ENCODE data around the gene ATP11A. TPM values are rescaled to one million over a fixed set of nuclear protein-coding genes. Genes with fewer than 3 reads are reported as not detected.
"Not testable (repeated sequence)": the region's sequence is repeated elsewhere in the genome, so short reads cannot be mapped to it uniquely, and the experiment has no call there.

ATP11A gene
- total RNA-seq, 3 donors from 2014 or later = 22.1 to 27.2 (median 26.8) TPM

DNA sequence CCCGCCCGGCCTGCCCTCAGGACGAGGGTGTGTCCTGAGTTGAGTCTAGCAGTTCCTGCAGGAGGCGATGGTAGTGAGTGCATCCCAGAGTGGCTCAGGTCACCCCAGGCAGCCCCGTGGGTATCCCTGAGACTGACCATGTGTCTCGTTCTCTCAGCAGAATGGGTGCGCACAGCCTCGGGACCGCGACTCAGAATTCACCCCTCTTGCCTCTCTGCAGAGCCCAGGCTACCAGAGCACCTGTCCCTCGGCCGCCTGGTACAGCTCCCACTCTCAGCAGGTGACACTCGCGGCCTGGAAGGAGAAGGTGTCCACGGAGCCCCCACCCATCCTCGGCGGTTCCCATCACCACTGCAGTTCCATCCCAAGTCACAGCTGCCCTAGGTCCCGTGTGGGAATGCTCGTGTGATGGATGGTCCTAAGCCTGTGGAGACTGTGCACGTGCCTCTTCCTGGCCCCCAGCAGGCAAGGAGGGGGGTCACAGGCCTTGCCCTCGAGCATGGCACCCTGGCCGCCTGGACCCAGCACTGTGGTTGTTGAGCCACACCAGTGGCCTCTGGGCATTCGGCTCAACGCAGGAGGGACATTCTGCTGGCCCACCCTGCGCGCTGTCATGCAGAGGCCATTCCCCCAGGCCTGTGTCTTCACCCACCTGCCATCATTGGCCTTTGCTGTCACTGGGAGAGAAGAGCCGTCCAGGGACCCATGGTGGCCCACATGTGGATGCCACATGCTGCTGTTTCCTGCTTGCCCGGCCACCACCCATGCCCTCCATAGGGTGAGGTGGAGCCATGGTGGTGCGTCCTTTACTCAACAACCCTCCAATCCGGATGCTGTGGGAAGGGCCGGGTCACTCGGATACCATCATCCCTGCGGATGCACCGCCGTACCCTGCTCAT, 192.1 kb downstream of the ATP11A start:
- DNase-seq (ENCODE audit: low spot score in 2 of 2) = no peak

DNA sequence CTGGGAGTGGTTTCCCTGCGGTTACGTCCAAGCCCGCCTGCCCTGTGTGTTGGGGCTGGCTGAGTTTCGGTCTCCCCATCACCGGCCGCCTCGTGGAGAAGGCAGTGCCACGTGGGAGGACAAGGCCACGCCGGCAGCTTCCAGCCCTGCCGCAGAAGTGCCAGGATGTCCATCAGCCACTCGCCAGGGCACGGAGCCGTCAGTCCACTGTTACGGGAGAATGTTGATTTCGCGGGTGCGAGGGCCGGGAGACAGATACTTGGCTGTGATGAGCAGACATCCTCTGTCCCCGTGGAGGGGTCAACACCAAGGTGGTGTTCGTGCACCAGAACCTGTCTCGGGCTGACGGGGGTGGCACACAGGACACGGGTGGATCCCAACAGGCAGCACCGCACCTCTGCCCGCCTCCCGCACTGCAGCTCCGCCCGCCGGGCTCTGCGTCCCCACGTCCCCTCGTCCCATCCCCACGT, 192.8 kb downstream of the ATP11A start:
- H3K36me3 ChIP-seq = no peaks in the 10 kb centered on the region
- intact Hi-C loops (cut with DNase I; ENCODE audit: low total_unique reads) = no loop called here
- TF ChIP-seq, protein P1, sequence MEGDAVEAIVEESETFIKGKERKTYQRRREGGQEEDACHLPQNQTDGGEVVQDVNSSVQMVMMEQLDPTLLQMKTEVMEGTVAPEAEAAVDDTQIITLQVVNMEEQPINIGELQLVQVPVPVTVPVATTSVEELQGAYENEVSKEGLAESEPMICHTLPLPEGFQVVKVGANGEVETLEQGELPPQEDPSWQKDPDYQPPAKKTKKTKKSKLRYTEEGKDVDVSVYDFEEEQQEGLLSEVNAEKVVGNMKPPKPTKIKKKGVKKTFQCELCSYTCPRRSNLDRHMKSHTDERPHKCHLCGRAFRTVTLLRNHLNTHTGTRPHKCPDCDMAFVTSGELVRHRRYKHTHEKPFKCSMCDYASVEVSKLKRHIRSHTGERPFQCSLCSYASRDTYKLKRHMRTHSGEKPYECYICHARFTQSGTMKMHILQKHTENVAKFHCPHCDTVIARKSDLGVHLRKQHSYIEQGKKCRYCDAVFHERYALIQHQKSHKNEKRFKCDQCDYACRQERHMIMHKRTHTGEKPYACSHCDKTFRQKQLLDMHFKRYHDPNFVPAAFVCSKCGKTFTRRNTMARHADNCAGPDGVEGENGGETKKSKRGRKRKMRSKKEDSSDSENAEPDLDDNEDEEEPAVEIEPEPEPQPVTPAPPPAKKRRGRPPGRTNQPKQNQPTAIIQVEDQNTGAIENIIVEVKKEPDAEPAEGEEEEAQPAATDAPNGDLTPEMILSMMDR (IDR thresholded peaks at IDR 0.05) = no peak
- TF ChIP-seq POLR2A (IDR thresholded peaks at IDR 0.05) (no peak), POLR2AphosphoS5 (IDR thresholded peaks at IDR 0.05) (no peak)
- H3K9me3 ChIP-seq = no peaks in the 10 kb centered on the region
- no peak for DNase-seq (ENCODE audit: low spot score in 2 of 2)
- H3K27ac ChIP-seq = no peak overlapping the region
- H3K4me3 ChIP-seq = no peak overlapping the region
- H3K27me3 ChIP-seq = no peaks in the 10 kb centered on the region
- no peaks in the 10 kb centered on the region for H3K4me1 ChIP-seq

More for the DNA sequence above, 192.1 kb downstream of the ATP11A start:
- TF ChIP-seq, protein P1 (IDR thresholded peaks at IDR 0.05) = no peak
- no peak for TF ChIP-seq POLR2AphosphoS5 (IDR thresholded peaks at IDR 0.05)
- TF ChIP-seq POLR2A (IDR thresholded peaks at IDR 0.05) = no peak
- Histone ChIP-seq H3K4me1 (no peaks in the 10 kb centered on the region), H3K36me3 (no peaks in the 10 kb centered on the region), H3K27ac (no peak overlapping the region), H3K9me3 (no peaks in the 10 kb centered on the region), H3K27me3 (no peaks in the 10 kb centered on the region), H3K4me3 (no peak overlapping the region)
- intact Hi-C loops (cut with DNase I; ENCODE audit: low total_unique reads) = no loop called here

DNA sequence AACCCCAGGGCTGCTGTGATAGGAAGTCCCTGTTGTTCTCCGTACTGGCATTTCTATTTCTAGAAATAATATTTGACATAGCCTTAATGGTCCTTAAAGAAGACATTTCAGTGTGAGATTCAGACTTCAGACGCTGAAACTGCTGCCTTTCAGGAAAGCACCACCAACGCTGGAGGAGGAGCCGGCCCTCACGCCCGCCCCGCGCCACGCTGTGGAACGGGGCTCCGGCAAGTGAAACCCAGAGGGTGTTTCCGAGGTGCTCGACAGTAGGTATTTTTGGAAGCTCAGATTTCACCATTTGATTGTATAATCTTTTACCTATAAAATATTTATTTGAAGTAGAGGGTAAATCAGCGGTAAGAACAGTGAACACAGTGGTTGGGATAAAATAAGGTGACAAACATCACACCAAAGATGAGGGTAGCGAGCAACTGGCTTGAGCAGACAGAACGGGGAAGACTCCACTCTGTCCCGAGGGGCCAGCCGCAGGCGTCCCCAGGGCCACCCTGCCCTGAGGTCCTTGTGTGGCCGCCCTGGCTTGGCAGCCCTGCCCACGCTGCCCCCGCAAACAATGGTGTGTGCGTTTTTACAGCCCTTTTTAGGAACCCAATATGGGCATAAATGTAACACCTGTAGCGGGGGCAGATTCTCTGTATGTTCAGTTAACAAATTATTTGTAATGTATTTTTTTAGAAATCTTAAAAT, 193.6 kb downstream of the ATP11A start:
- Histone ChIP-seq H3K4me1 (no peaks in the 10 kb centered on the region), H3K27me3 (no peaks in the 10 kb centered on the region), H3K36me3 (no peaks in the 10 kb centered on the region), H3K9me3 (no peaks in the 10 kb centered on the region), H3K4me3 (no peak overlapping the region), H3K27ac (no peak overlapping the region)
- TF ChIP-seq POLR2AphosphoS5 (IDR thresholded peaks at IDR 0.05) (no peak), POLR2A (IDR thresholded peaks at IDR 0.05) (no peak)
- TF ChIP-seq, protein P1 (IDR thresholded peaks at IDR 0.05) = no peak
- intact Hi-C loops (cut with DNase I; ENCODE audit: low total_unique reads) = no loop called here
- DNase-seq (ENCODE audit: low spot score in 2 of 2) = no peak

DNA sequence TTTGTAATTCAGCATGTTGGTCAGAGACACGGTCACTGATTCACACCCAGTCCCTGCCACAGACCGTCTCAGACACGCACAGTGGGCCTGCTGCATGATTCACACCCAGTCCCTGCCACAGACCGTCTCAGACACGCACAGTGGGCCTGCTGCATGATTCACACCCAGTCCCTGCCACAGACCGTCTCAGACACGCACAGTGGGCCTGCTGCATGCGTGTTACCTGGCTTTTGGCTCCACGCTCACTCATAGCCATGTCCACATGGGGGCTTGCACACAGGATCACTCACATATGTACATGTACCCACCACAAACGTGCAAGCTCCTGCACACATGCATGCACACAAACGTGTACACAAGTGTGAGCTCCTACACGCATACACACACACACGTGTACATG, 194.9 kb downstream of the ATP11A start:
- H3K4me3 ChIP-seq; H3K4me1 ChIP-seq; DNase-seq (ENCODE audit: low spot score in 2 of 2); H3K27me3 ChIP-seq; H3K27ac ChIP-seq; H3K36me3 ChIP-seq; H3K9me3 ChIP-seq; intact Hi-C loops (cut with DNase I; ENCODE audit: low total_unique reads): not testable (repeated sequence)

DNA sequence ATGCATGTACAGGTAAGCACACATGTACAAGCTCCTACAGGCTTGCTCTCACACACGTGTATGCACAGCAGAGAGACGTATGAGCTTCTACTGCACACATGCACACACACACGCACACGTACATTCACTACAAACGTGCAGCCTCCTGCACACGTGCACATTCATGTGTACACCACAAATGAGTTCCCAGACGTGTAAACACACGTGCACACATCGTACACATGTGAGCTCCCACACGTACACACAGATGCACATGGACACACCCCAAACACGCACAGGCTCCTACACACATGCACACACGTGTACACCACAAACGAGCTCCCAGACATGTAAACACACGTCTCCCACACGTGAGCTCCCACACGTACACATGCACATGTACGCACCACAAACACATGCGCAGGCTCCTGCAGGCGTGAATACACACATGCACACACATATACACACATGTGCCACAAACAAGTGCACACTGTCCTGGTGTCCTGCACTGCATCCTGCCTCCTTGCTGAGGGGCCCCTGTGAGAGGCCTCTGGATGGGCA, 195.5 kb downstream of the ATP11A start:
- no peak overlapping the region for H3K27ac ChIP-seq

More for the DNA sequence above, 195.5 kb downstream of the ATP11A start:
- no peaks in the 10 kb centered on the region for H3K4me1 ChIP-seq
- H3K27me3 ChIP-seq = no peaks in the 10 kb centered on the region
- H3K4me3 ChIP-seq = no peak overlapping the region
- H3K9me3 ChIP-seq = no peaks in the 10 kb centered on the region
- no peak for DNase-seq (ENCODE audit: low spot score in 2 of 2)
- TF ChIP-seq, protein P1 (IDR thresholded peaks at IDR 0.05) = no peak
- TF ChIP-seq POLR2AphosphoS5 (IDR thresholded peaks at IDR 0.05) (no peak), POLR2A (IDR thresholded peaks at IDR 0.05) (no peak)
- intact Hi-C loops (cut with DNase I; ENCODE audit: low total_unique reads) = no loop called here
- no peaks in the 10 kb centered on the region for H3K36me3 ChIP-seq
